ENCODE data around the gene ZNF784. TPM values are rescaled to one million over a fixed set of nuclear protein-coding genes. Genes with fewer than 3 reads are reported as not detected.

The ZNF784 gene
- total and polyA plus RNA-seq, 9 of the 15 experiments (the other 6 are each of a cell fraction or from before 2014, with no cell fraction given): 0.14 to 6.1 (median 2.1) TPM

DNA sequence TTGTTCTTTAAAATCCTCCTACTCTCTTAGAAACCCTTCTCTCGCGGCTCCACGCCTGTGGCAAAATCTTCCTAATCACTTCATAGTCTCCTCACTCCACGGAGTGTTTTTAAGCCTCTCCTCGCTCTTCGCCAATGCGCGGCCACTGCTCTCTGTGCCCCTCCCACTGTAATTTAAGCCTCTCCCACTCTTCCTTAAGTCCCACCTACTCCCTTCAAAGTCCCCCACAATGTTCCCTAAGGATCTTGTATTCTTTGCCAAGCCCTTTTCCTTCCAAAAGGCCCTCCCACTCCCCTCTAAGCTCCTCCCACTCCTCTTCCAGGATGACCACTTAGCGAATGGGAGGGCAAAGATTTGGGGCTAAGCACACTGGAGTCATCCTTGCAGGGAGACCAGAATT, 26.3 kb downstream of the ZNF784 start:
- no peak overlapping the region for H3K4me3 ChIP-seq
- no TSS peak for BruUV-seq (replicated peaks)
- H3K9me1 ChIP-seq (ENCODE audit: control insufficient read depth, insufficient read depth, low read length): no peaks in the 10 kb centered on the region
- H2AFZ ChIP-seq (ENCODE audit: low read depth, low read length): no peak overlapping the region
- in situ Hi-C loops (cut with MboI): no loop called here
- FAIRE-seq: no peak
- no peak overlapping the region for H3K27ac ChIP-seq (ENCODE audit: extremely low read depth, low read depth, low read length)
- intact Hi-C loops (cut with micrococcal nuclease): no loop called here
- ChIA-PET CTCF (ENCODE audit: low intra/inter-chr PET ratio) (no interaction called here), POLR2A (interaction anchor here (3.4 kb wide), 1 partner anchor 10 kb away, joined by 22 read pairs; no protein-coding TSS in a partner anchor)
- peaks cover 15 to 27% of the 10 kb centered on the region in 2 experiments; a peak in 4 of 5 replicates for H3K4me1 ChIP-seq (replicated peaks in 1 of 2; ENCODE audit: control insufficient read depth in 2 of 2, insufficient read depth in 2 of 2, low read length in 2 of 2)
- no peak for ATAC-seq
- H3K27me3 ChIP-seq (ENCODE audit: control insufficient read depth in 2 of 2, insufficient read depth in 2 of 2, low read length in 2 of 2): no peaks in the 10 kb centered on the region
- H3K9me3 ChIP-seq (replicated peaks; ENCODE audit: control insufficient read depth, insufficient read depth, low read depth, low read length): peaks cover 3% of the 10 kb centered on the region; the same call in 1 of the 2 replicates
- no peaks in the 10 kb centered on the region for H4K20me1 ChIP-seq (replicated peaks; ENCODE audit: control insufficient read depth, insufficient read depth, low read length)
- peak in 1 of 4 experiments; percentile 9 for DNase-seq (ENCODE audit: extremely low read depth in 1 of 4, low spot score in 3 of 4)
- H3K4me2 ChIP-seq (ENCODE audit: insufficient read depth, low read length): 0 out of 2 replicates have a peak overlapping the region, but pooled peaks have one; percentile 51
- H3K79me2 ChIP-seq (ENCODE audit: control insufficient read depth, insufficient read depth, low read length): peaks cover 18% of the 10 kb centered on the region
- WGBS (ENCODE audit: insufficient coverage, low coverage, missing lambda C conversion rate): 97% methylated on average over 9 of the region's 9 CpGs
- peaks cover 32% of the 10 kb centered on the region; the same call in 2 of the 3 replicates for H3K36me3 ChIP-seq (ENCODE audit: control insufficient read depth, insufficient read depth, low read length)
- H3K9ac ChIP-seq (ENCODE audit: insufficient read depth in 1 of 2, low read depth in 2 of 2, low read length in 2 of 2): no peak overlapping the region
- no peak for TF ChIP-seq NR2F6 (CRISPR knock-in tag; IDR thresholded peaks at IDR 0.05)
- TF ChIP-seq XRCC5 (IDR thresholded peaks at IDR 0.05; ENCODE audit: low read depth, low read length): no peak
- TF ChIP-seq ZNF696 (CRISPR knock-in tag; conservative IDR thresholded peaks at IDR 0.05): no peak
- TF ChIP-seq U2AF1 (optimal IDR thresholded peaks at IDR 0.05; ENCODE audit: low read depth, low read length): no peak
- no peak for TF ChIP-seq FUS (optimal IDR thresholded peaks at IDR 0.05; ENCODE audit: low read depth, low read length)
- no peak for TF ChIP-seq ZNF717 (CRISPR knock-in tag; IDR thresholded peaks at IDR 0.05)
- TF ChIP-seq KDM2B (CRISPR knock-in tag; IDR thresholded peaks at IDR 0.05): no peak
- no peak for TF ChIP-seq ESRRA (IDR thresholded peaks at IDR 0.05; ENCODE audit: borderline replicate concordance, low read depth)
- TF ChIP-seq, protein P1, sequence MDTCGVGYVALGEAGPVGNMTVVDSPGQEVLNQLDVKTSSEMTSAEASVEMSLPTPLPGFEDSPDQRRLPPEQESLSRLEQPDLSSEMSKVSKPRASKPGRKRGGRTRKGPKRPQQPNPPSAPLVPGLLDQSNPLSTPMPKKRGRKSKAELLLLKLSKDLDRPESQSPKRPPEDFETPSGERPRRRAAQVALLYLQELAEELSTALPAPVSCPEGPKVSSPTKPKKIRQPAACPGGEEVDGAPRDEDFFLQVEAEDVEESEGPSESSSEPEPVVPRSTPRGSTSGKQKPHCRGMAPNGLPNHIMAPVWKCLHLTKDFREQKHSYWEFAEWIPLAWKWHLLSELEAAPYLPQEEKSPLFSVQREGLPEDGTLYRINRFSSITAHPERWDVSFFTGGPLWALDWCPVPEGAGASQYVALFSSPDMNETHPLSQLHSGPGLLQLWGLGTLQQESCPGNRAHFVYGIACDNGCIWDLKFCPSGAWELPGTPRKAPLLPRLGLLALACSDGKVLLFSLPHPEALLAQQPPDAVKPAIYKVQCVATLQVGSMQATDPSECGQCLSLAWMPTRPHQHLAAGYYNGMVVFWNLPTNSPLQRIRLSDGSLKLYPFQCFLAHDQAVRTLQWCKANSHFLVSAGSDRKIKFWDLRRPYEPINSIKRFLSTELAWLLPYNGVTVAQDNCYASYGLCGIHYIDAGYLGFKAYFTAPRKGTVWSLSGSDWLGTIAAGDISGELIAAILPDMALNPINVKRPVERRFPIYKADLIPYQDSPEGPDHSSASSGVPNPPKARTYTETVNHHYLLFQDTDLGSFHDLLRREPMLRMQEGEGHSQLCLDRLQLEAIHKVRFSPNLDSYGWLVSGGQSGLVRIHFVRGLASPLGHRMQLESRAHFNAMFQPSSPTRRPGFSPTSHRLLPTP (IDR thresholded peaks at IDR 0.05; ENCODE audit: borderline replicate concordance, extremely low read depth, insufficient read length): no peak
- TF ChIP-seq, protein P2, sequence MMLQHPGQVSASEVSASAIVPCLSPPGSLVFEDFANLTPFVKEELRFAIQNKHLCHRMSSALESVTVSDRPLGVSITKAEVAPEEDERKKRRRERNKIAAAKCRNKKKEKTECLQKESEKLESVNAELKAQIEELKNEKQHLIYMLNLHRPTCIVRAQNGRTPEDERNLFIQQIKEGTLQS (IDR thresholded peaks at IDR 0.05): no peak
- TF ChIP-seq, protein P2 (CRISPR knock-in tag; conservative IDR thresholded peaks at IDR 0.05): no peak
- TF ChIP-seq ILK (tag; IDR thresholded peaks at IDR 0.05; ENCODE audit: borderline replicate concordance, low read depth): no peak
- TF ChIP-seq, protein P3, sequence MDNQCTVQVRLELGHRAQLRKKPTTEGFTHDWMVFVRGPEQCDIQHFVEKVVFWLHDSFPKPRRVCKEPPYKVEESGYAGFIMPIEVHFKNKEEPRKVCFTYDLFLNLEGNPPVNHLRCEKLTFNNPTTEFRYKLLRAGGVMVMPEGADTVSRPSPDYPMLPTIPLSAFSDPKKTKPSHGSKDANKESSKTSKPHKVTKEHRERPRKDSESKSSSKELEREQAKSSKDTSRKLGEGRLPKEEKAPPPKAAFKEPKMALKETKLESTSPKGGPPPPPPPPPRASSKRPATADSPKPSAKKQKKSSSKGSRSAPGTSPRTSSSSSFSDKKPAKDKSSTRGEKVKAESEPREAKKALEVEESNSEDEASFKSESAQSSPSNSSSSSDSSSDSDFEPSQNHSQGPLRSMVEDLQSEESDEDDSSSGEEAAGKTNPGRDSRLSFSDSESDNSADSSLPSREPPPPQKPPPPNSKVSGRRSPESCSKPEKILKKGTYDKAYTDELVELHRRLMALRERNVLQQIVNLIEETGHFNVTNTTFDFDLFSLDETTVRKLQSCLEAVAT (IDR thresholded peaks at IDR 0.05): no peak
- no peak for TF ChIP-seq ZNF24 (IDR thresholded peaks at IDR 0.05)
- TF ChIP-seq, protein P4, sequence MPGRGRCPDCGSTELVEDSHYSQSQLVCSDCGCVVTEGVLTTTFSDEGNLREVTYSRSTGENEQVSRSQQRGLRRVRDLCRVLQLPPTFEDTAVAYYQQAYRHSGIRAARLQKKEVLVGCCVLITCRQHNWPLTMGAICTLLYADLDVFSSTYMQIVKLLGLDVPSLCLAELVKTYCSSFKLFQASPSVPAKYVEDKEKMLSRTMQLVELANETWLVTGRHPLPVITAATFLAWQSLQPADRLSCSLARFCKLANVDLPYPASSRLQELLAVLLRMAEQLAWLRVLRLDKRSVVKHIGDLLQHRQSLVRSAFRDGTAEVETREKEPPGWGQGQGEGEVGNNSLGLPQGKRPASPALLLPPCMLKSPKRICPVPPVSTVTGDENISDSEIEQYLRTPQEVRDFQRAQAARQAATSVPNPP (IDR thresholded peaks at IDR 0.05; ENCODE audit: borderline replicate concordance, insufficient read depth, insufficient read length): no peak

All from K562 (cell line).